GM12892 (cell line): ENCODE data around the gene ZNF722. TPM values are rescaled to one million over a fixed set of nuclear protein-coding genes. Genes with fewer than 3 reads are reported as not detected.
"Not testable (repeated sequence)": the region's sequence is repeated elsewhere in the genome, so short reads cannot be mapped to it uniquely, and the experiment has no call there.

Source experiments
- DNase-seq: peaks from one replicate; pipeline ENCODE4 v3.0.0; 2011; ENCODE audit not compliant: insufficient read length
- FAIRE-seq: peaks from 2 replicates; lab custom pipeline; 2011; peaks lifted over from hg19 to GRCh38; lab: Jason Lieb, UNC
- POLR2A ChIP-seq: IDR thresholded peaks from 2 replicates; pipeline ENCODE4 v1.6.1; 2011; ENCODE audit warnings: low read depth, low read length, control low read depth
- POLR2AphosphoS5 ChIP-seq: IDR thresholded peaks from 2 replicates; pipeline ENCODE4 v1.6.1; 2011; ENCODE audit warnings: low read depth, low read length, control low read depth
- TAF1 ChIP-seq: IDR thresholded peaks from 2 replicates; pipeline ENCODE4 v1.6.1; 2011; ENCODE audit warnings: low read depth, mild to moderate bottlenecking, control low read depth, low read length, borderline replicate concordance
- polyA plus RNA-seq: library from polyadenylated mRNA; unstranded; fragments of >200 nt; gene quantifications from one replicate; pipeline ENCODE4 v1.2.1, GENCODE V29; 2012; ENCODE audit warnings: missing spikeins, inconsistent platforms; ENCODE audit not compliant: missing spikeins

The ZNF722 gene
- polyA plus RNA-seq = not detected

DNA sequence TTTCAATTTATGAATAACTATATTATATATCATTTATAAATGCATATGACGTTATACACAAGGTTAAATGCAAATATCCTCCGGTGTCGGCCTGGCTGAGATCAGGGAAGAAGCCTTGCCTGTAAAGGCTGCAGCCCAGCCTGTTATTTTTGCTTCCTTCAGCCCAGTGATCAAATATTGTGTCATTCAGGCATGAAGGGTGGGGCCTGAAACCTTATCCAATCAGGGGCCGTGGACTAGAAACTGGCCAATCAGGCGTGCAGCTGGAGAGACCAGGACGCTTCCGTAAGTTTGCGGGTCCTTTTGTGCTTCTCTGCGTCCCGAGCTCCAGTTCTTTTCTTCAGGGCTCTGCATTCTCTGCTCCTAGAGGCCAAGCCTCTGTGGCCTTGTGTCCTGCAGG lies at the start of gene ZNF722:
TSS of gene ZNF722 (plus strand) at position 301 of the 400 bp plus-strand sequence. CDS start 113 bp downstream, outside the sequence.
- TF ChIP-seq TAF1 (no peak), POLR2A (no peak), POLR2AphosphoS5 (no peak)
- no peak for FAIRE-seq

DNA sequence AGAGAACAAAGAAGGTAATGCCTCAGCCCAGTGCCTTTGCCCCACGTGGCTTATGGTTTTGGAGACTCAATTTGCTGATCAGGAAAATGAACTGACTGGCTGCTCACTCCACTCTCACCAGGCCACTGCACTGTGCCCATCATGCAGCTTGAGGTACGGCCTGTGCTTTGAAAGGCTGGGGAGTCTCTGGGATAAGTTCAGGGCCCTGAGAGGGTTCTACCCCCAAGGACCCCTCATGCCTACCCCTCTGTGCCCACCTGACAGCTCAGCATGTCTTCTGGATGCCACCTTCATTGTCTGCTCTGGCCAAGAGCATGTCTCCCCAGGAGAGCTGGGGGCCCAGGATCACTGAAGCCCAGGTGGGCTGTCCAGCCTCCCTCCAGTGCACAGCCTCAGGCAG lies 45.5 kb upstream of the ZNF722 start:
- no peak for TF ChIP-seq POLR2AphosphoS5
- TF ChIP-seq POLR2A = no peak
- TF ChIP-seq TAF1 = no peak
- FAIRE-seq = no peak
- DNase-seq = no peak

More for the DNA sequence above, at the start of gene ZNF722:
- no peak for DNase-seq

DNA sequence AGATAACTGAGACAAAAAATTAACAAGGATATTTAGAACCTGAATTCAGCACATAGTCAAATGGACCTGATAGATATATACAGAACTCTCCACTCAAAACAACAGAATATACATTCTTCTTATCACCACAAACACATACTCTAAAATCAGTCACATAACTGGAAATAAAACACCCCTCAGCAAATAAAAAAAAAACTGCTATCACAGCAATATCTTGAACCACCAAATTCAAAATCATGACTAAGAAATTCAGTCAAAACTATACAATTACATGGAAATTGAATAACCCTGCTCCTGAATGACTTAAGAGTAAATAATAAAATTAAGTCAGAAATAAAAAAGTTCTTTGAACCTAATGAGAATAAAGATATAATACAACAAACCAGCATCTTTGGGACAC lies 30.0 kb upstream of the ZNF722 start:
- DNase-seq (no peak), FAIRE-seq (no peak)
- no peak for TF ChIP-seq TAF1
- TF ChIP-seq POLR2AphosphoS5 = no peak
- TF ChIP-seq POLR2A = no peak

DNA sequence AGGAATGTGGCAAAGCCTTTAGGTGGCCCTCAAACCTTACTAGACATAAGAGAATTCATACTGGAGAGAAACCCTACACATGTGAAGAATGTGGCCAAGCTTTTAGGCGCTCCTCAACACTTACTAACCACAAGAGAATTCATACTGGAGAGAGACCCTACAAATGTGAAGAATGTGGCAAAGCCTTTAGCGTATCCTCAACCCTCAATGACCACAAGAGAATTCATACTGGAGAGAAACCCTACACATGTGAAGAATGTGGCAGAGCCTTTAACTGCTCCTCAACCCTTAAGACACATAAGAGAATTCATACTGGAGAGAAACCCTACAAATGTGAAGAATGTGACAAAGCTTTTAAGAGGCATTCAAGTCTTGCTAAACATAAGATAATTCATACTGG lies 16.8 kb downstream of the ZNF722 start:
- FAIRE-seq, DNase-seq: not testable (repeated sequence)

DNA sequence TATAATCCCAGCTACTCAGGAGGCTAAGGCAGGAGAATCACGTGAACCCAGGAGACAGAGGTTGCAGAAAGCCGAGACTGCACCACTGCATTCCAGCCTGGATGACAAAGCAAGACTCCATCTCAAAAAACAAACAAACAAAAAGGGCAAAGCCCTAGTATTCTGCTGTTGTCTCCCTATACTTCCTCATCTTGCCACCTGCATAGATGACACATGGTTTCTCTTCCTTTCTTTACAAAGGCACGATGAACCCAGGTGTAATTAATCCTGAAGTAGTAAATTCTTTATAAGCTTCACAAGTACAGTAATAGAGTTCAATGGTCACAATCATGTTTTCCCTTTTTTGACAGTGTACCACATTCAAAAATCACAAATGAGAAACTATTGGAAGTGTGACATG lies 36.7 kb downstream of the ZNF722 start:
- FAIRE-seq (no peak), DNase-seq (no peak)
- TF ChIP-seq POLR2AphosphoS5 (no peak), TAF1 (no peak), POLR2A (no peak)

DNA sequence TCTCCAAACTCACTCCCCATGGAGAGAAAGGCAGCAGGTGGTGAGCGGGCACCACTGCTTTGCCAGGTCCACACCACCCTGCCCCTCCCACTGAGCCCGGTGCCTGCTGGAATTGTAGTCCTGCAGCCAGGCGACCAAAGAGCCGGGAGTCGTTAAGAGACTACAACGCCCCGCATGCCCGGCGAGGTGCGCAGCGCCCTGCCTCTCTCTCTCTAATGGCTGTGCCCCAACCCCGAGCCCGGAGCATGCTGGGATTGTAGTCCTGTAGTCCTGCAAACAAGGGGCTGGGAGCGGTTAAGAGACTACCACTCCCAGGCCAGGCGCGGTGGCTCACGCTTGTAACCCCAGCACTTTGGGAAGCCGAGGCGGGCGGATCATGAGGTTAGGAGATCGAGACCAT lies 38.4 kb downstream of the ZNF722 start:
- TF ChIP-seq POLR2A = no peak
- FAIRE-seq (no peak), DNase-seq (no peak)

DNA sequence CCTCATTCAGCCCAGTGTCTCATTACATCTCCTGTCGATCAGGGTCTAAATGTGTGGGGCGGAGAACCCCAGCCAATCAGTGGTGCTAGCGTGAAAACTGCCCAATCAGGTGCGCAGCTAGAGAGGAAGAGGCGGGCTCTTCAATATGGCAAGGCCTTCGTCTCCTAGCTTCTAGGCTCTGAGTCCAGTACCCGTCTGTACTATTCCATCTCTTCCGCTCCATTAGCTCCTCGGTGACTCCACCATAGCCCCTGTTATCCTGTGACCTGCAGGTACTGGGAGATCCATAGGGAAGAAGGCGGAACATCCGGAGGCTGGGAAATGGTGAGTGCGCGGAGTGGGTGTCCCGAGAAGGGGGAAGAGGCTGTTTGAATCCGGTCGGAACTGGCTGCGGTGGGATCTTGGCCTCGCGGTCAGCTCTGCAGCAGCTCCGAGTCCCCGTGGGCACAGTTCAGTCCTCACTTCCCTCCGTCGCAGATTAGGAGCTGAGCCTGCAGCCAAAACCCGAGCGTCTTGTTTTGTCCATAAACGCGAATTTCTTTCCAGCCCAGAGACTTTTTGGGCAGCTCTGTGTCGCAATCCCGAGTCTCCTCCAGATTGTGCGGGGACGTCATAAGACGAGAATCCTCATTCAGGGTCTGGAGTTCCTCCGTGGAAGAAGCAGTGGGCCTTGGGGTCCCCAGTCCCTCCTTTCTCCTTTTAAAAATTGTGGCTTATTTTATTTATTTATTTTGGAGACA lies 46.8 kb downstream of the ZNF722 start, which contains the start of gene ZNF727:
TSS of gene ZNF727 (plus strand) at position 134 of the 740 bp plus-strand sequence. CDS start at position 322, 188 bp downstream.
- no peak for FAIRE-seq
- no peak for DNase-seq
- no peak for TF ChIP-seq POLR2AphosphoS5
- no peak for TF ChIP-seq POLR2A
- no peak for TF ChIP-seq TAF1

DNA sequence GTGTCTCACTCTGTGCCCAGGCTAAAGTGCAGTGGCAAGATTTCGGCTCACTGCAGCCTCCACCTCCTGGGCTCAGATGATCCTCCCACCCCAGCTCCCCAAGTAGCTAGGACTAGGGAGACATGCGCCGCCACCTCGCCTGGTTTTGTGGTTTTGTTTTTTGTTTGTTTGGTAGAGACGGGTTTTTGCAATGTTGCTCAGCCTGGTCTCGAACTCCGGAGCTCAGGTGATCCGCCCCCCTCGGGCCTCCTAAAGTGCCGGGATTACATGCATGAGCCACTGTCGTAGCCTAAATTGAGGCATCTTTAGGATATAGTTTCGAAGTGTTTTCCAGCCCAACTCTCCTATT lies 47.4 kb downstream of the ZNF722 start:
- TF ChIP-seq POLR2AphosphoS5 (no peak), POLR2A (no peak), TAF1 (no peak)
- FAIRE-seq = no peak
- DNase-seq = no peak
